Measurements from ENCODE around the gene LLGL1.

LLGL1 gene

DNA sequence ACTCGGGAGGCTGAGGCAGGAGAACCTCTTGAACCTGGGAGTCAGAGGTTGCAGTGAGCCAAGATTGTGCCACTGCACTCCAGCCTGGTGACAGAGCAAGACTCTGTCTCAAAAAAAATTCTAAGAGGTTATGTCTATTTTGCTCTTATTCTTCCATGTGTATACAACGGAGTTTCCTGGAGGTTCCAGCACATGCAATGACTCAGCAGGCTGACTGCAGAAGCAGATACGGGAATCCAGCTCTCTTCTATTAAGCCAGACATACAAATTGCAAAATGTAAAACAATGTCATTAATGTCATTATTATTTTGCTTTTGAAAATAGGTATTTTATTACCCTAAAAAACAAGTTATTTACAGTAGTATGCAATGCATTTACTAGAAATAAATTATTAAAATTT is 53.4 kb downstream of the LLGL1 start:
- DNase-seq: no peak

DNA sequence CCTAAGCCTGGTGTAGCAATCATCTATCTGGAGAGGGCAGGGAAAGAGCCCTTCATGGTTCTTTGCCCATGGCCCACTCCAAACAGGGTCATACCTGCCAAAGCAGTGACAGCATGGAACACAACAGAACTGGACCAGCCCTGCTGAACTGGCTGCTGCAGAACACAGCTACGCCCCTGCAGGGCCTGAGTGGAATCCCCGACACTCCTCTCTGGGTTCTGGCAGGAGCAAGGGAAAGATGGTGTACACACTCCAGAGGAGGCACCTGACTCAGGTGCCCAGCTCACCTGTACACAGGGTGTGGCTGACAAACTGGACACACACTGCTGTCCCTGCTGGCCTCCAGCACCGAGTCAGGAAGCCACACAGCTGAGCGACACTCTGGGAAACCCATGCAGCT is 54.8 kb downstream of the LLGL1 start:
- no peak for DNase-seq

GRCh38 chr17:18280766-18281371 is 55.4 kb downstream of the LLGL1 start:
- DNase-seq: no peak

GRCh38 chr17:18281788-18282187 is 56.4 kb downstream of the LLGL1 start:
- DNase-seq: no peak

GRCh38 chr17:18285296-18285695 is 59.9 kb downstream of the LLGL1 start:
- no peak for DNase-seq

DNA sequence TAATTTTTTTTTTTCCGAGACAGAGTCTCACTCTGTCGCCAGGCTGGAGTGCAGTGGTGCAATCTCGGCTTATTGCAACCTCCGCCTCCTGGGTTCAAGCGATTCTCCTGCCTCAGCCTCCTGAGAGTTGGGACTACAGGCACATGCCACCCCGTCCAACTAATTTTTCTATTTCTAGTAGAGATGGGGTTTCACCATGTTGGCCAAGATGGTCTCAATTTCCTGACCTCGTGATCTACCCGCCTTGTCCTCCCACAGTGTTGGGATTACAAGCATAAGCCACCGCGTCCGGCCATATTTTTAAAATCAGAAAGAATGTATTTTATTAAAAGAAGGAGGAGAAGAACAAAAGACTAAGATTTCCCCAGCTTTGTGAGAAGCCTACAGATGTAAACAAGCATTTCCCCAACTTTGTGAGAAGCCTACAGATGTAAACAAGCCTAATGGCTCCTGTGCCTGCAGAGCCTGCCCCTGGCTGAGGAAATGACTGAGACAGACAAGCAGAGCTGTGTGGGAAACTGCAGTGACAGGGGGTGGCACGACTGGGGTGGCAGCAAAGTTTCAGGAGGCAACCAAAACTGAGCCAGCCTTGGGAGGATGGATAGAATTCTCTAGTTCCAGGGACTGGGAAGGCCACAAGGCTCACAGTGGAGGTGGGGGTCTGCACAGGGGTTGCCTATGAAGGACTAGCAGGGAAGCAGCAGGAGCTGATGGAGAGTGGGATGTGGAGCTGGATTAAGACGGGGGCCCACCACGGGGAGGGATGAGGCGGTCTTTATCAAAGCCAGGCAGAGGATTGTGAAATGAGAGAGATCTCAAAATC is 66.5 kb downstream of the LLGL1 start:
- DNase-seq: no peak

Data from hematopoietic multipotent progenitor cell treated with erythropoietin and hydrocortisone succinate and interleukin-3 and kit ligand, for 4 days (in vitro differentiated cells).